ENCODE data around the gene ANGPTL8.

The ANGPTL8 gene

DNA sequence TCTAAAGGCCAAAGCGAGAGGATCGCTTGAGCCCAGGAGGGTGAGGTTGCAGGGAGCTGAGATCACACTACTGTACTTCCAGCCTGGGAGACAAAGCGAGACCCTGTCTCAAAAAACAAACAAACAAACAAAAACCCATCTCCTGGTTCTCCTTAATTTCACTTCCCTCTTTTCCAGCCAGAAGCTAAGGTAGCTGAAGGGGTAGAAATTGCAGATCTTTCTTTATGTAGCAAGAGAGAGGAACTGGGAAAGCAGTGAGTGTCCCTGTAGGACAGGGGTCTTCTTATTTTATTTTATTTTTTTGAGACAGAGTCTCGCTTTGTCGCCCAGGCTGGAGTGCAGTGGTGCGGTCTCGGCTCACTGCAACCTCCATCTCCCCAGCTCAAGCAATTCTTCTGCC lies 52.0 kb downstream of the ANGPTL8 start:
- DNase-seq (ENCODE audit: low spot score): no peak

Measured in globus pallidus (tissue), 1 donor.